HG03135 (cell line): ENCODE data around the gene MTA3.
"Not testable (repeated sequence)": the region's sequence is repeated elsewhere in the genome, so short reads cannot be mapped to it uniquely, and the experiment has no call there.

Source experiments
- ATAC-seq: cut with Tn5 transposase; IDR thresholded peaks from one replicate; pipeline ENCODE4 v1.9.1; 2021; ENCODE audit warnings: mild to moderate bottlenecking, moderate library complexity; ENCODE audit not compliant: unreplicated experiment

Gene MTA3

GRCh38 chr2:42606166-42606565 lies 37.7 kb downstream of the MTA3 start:
- not testable (repeated sequence) for ATAC-seq

DNA sequence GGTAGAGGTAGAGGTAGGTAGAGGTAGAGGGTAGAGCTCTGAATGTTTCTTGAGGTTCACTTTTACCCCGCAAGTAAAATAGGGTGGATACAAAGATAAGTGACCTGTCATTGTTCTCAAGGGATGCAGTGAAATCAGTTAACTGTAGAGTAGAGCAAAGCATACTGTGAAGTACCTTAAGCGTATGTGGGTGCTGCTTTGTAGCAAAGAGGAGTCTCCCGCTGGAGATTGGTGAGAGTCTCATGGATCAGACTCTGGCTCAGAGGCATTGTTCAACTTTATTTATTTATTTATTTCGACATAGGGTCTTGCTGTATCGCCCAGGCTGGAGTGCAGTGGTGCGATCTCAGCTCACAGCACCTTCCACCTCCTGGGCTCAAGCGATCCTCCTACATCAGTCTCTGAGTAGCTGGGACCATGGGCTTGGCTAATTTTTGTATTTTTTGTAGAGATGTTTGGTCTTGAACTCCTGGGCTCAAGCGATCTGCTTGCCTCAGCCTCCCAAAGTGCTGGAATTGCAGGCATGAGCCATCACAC lies 38.7 kb downstream of the MTA3 start:
- ATAC-seq, result no peak

DNA sequence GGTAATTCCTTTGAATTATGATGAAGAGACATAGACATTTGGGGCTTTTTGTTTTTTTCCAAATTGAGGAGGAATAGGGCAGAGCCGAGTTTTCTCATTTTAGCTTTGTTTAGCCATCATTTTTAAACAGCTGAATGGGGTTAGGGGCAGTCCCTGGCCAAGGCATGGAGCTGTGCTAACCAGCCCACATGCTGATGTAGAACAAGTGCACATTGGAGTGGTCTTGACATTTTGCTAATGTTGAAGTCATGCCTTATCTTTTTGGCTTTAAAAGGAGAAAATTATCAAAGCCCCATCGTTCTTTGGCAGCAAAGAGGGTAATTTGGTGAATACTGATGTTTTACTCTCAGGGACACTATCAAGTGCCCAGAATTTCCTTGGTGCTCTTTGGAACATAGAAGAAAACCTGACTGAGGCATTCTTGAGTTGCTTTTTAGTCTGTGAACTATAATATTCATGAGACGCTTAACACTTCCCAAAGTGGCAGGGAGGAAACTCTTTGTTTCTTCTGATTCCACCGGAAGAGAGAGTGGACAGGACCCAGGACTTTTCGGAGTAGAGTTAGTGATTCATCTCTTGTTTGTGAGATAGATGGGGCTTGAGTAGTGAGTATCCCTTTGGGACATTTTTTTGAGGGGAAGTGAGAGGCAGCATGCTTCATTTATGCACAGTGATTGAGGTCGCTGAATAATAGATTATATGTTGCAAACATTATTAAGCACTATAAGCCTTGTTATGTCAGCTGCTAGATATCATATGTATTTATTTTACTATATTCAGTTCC lies 45.0 kb downstream of the MTA3 start:
- no peak for ATAC-seq

DNA sequence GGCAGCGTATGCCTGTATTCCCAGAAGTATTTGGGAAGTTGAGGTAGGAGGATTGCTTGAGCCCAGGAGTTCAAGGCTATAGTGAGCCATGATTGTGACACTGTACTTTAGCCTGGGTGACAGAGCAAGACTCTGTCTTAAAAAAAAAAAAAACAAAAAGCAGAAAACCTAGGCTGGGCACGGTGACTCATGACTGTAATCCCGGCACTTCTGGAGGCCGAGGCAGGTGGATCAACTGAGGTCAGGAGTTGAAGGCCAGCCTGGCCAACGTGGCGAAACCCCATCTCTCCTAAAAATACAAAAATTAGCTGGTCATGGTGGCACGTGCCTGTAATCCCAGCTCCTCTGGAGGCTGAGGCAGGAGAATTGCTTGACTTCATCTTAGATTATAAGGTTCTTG lies 46.4 kb downstream of the MTA3 start:
- no peak for ATAC-seq

GRCh38 chr2:42618116-42618515 lies 49.7 kb downstream of the MTA3 start:
- no peak for ATAC-seq

GRCh38 chr2:42618972-42619371 lies 50.5 kb downstream of the MTA3 start:
- no peak for ATAC-seq

GRCh38 chr2:42621626-42622025 lies 53.2 kb downstream of the MTA3 start:
- ATAC-seq, result not testable (repeated sequence)

DNA sequence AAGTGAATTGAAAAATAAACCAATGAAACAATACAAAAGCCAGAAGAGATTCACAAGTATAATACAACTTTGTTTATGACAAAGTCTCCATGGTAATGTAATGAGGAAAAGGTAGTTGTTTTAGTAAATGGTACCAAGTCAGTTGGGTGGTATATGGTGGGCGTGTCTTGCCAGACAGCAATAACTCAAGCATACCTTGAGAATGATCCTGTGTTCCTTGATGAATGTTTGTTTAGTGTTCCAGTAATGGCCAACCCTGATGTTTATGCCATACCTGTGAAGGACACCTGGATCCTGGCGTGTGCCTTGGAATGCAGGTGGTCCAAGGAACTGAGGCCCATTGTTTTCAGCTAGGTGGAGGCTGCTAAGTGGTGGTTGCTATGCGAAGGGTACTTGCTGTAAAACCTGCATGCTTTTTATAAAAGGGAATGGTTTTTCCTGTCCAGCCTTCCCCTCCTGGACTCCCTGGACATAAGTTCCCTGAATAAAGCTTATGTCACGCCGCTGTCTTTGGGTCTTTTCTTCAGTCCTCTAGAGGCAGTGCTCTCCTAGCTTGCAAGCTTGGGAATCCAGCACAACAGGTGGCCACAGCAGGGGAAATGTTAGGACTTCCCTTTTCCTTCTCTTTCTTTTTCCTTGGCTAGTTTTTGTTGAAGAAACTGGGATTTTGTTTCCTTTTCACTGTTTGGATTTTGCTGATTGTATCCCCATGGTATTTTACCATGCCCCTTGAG lies 54.7 kb downstream of the MTA3 start:
- no peak for ATAC-seq

- no peak for ATAC-seq
Measured at GRCh38 chr2:42624047-42624446, 55.6 kb downstream of the MTA3 start.

DNA sequence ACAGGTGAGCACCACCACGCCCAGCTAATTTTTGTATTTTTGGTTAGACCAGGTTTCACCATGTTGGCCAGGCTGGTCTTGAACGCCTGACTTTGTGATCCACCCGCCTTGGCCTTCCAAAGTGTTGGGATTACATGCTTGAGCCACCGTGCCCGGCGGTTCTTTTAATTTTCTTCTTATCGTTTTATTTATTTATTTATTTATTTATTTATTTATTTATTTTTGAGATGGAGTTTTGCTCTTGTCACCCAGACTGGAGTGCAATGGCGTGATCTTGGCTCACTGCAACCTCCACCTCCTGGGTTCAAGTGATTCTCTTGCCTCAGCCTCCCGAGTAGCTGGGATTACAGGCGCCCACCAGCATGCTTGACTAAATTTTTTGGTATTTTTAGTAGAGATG lies 59.6 kb downstream of the MTA3 start:
- ATAC-seq, result not testable (repeated sequence)

GRCh38 chr2:42636934-42637333 lies 68.5 kb downstream of the MTA3 start:
- ATAC-seq, result no peak

DNA sequence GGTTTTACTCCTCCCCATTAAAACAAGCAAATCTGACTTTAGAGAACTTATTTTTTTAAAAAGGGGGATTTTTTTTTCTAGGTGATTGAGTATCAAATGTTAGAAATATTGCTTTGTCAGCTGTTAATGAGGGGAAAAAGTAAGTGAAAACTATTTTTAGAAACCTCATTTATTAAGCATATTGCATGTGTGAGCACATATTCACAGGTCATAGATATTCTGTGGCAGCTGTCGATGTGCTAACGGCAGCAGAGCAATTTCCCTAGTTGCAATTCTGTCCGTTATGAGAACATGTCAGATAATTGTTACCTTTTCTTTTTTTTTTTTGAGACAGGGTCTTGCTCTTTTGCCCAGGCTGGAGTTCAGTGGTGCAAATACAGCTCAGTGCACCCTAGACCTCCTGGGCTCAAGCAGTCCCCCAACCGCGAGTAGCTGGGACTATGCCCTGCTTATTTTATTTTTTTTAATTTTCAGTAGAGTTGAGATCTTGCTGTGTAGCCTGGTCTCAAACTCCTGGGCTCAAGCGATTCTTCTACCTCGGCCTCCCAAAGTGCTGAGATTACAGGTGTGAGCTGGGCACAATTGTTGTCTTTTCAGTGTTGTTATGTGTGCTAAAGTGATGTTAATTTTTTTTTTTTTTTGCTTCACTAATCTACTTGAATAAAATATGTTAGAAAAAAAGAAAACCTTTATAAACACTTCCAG lies 69.8 kb downstream of the MTA3 start:
- no peak for ATAC-seq

- no peak for ATAC-seq
Measured at GRCh38 chr2:42639340-42640077, 71.1 kb downstream of the MTA3 start.

DNA sequence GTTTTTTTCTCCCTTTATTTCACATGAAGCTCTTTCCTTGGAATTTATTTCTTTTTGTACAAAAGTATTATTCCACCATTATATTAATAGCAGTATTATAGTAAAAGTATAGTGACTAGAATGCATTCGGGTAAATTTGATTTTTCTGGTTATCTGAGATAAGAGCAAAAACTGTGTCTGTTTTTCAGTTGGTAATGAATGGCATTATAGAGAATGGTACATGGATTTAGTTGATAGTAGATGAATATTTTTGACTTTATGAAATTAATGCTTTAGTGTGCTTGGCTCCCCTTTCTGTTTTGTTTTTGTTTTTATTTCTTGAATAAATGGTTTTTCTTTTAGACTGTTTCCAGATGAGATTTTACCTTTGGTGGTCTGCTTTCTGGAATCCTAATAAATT lies 71.8 kb downstream of the MTA3 start:
- ATAC-seq, result no peak

DNA sequence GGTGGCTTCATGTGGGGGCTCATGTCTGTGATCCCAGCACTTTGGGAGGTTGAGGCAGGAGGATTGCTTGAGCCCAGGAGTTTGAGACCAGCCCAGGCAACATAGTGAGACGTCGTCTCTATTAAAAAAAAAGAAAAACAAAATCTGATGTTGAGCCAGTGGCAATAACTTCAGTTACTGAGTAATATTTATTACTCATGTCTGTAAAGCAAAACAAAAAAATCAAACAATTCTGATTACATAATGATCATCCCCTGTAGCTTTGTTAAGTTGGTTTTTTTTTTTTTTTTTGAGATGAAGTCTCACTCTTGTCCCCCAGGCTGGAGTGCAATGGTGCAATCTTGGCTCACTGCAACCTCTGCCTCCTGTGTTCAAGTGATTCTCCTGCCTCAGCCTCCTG lies 73.9 kb downstream of the MTA3 start:
- ATAC-seq, result not testable (repeated sequence)

DNA sequence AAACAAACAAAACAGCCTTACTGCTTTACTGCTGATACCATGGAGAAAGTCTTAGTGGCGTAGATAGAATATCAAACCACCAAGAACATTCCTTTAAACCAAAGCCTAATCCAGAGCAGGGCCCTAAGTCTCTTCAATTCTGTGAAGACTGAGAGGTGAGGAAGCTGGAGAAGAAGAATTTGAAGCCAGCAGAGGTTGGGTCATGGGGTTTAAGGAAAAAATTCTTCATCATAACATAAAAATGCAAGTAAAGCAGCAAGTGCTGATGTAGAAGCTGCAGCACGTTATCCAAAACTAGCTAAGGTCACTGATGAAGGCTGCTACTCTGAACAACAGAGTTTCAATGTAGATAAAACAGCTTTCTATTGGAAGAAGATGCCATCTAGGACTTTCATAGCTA lies 77.1 kb downstream of the MTA3 start:
- ATAC-seq, result no peak

GRCh38 chr2:42648796-42649195 lies 80.4 kb downstream of the MTA3 start:
- no peak for ATAC-seq

DNA sequence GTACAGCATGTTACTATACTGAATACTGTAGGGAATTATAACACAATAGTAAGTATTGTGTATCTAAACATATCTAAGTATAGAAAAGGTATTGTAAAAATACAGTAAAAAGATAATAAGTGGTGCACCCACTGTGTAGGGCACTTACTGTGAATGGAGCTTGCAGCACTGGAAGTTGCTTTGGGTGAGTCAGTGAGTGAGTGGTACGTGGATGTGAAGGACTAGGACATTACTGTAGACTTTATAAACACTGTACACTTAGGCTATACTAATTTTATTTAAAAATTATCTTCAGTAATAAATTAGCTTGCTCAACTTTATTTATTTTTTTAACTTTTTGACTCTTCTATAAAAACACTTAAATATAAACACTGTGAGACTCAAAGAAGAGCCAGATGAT lies 82.6 kb downstream of the MTA3 start:
- no peak for ATAC-seq

- ATAC-seq, result no peak
Measured at GRCh38 chr2:42652086-42652485, 83.7 kb downstream of the MTA3 start.

- no peak for ATAC-seq
Measured at GRCh38 chr2:42653039-42653438, 84.6 kb downstream of the MTA3 start.

DNA sequence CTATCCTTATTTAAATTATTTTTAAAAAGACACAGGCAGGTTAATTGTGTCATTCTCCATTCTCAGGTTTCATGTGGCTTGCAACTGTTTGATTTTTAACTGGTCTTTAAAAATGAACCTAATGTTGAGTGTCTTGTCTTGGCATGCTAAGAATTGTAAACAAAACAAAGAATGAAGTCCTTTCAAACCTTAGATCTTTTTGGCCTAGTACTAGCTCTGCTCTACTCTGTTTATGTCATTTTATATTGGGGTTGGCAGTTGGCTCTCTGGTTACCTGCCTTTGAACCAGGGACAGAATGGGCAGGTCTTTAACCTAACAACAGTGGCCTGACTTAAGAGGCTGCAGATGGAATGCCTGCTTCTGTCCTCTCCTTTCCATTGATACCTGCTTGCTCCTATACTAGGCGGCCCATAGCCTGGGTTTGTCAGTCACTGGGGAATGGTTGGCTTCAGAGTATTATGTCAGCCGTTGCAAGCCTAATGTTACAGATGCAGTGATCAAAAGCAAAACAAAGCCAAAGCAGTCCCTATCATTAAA lies 85.5 kb downstream of the MTA3 start:
- no peak for ATAC-seq
